GM23248 (cell line): ENCODE results near the gene ANO4.

ENCODE experiments used
- EZH2 ChIP-seq: fragments of 200-600 bp; sonication (generic); IDR thresholded peaks from 2 replicates; pipeline ENCODE4 v1.6.1; 2018; ENCODE audit warnings: antibody characterized with exemption, mild to moderate bottlenecking; ENCODE audit not compliant: insufficient read depth, poor library complexity, severe bottlenecking
- EZH2phosphoT487 ChIP-seq: fragments of 200-600 bp; sonication (generic); IDR thresholded peaks from 2 replicates; pipeline ENCODE4 v1.6.1; 2018; ENCODE audit warnings: antibody characterized with exemption, moderate library complexity, mild to moderate bottlenecking, low read depth; ENCODE audit not compliant: insufficient read depth

DNA sequence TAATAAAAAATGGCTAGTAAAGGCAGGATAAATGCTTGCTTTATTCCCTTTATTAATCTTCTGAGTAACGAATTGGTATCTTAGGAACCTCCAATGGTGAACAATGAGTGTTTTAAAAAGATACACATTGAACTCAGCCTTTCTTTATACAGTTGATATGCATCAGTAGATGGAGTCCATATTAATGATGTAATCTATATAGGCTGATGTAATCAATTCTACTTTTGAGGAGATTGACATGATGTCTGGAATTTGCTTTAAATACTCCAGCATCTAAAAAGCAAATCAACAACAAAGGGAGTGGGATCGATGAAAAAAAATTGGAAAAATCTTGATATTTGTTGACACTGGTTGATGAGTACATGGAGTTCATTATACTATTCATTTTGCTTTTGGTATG is 106.2 kb downstream of the ANO4 start:
- no peak for TF ChIP-seq EZH2
- no peak for TF ChIP-seq EZH2phosphoT487
